ENCODE data around the gene EEF1G.

EEF1G gene

GRCh38 chr11:62573592-62574362 lies at the start of gene EEF1G:
Gene EEF1G, minus strand, starts transcription at chr11:62573891. Its CDS starts 49 bp downstream, at chr11:62573842.
- peak; percentile 100 for DNase-seq

DNA sequence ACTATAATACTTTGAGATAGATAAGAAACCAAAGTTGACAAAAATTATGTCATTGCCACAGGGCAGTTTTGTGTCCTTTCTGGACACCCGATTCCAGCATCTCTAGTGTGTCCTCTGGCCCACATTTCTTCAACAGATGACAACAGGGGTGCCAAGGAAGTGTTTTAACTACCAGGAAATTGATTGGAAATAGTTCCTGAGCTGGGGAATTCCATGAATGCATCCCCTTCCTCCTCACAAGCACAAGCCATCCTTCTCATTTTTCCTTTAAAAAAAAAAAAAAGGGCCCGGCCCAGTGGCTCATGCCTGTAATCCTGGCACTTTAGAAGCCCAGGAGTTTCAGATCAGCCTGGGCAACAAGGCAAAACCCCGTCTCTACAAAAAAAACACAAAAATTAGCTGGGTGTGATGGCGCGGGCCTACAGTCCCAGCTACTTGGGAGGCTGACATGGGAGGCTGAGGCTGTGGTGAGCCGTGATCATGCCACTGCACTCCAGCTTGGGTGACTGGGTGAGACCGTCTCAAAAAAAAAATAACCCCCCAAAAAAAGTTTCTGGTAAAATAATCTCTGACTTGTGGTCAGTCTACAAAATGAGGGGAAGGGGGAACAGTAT lies 48.9 kb upstream of the EEF1G start:
- DNase-seq = no peak

DNA sequence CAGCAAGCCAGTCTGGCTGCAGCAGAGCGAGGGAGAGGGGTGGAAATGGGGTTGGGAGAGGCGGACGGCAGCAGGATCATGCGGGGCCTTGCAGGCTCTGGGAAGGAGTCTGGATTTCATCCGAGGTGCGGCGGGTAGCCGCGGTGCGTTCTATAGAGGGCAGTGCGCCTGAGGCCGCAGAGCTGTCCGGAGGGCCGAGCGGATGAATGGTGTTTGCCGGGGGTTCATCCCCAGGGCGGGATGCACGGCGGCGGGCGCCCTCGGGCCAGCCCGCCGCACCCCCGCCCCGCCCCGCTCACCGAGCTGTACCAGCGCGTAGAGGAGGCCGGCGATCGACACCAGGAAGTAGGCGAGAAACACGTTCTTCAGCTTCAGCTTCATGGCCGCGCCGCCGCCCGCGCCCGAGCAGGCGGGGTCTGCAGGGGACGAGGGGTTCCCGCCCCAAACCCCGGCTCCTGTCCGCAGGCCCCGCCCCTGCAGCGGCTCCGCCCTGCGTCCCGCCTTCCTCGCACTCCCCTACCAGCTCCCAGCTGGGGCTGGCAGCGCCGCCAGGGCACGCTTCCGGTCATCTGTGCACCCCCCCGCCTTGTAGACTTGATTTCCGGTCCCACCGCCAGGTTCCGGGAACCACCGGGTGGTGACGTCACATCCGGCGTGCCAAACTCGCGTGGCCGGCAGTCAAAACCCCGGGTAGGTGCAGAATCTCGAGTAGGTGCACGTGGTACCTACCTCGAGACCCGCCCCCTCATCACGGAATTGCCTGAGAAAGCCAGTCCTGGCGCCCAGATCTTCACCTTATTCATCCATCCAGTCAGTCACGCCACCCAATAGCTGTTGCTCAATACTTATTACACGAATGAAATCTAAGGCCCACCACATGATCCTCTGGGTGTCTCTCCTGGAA lies 48.1 kb upstream of the EEF1G start, which contains the start of gene B3GAT3:
Gene B3GAT3, minus strand, starts transcription at position 420 of the 904 bp plus-strand sequence. Its CDS starts 39 bp downstream, at position 381.
- DNase-seq = peak; percentile 98

DNA sequence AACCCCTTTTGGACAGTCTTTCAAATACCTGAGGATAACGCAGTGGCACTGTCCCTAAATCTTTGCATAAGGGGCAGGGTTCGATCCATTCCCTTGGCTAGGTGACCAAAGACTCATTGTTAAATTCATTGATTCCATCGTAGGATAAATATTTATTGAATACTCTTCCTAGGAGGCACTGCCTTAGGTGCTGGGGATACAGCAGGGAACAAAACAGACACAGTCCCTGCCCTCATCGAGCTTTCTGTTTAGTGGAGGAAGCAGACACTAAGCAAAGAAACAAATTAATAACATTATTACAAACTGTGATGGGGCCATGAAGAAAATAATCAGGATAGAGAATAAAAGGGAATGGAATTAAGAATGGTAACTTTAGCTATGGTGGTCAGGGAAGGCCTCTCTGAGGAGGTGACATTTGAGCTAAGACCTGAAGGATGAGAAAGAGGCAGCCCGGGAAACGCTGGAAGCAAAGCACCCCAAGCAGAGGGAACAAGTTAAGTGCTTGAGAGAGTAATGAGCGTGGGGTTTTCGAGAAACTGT lies 47.4 kb upstream of the EEF1G start:
- no peak for DNase-seq

DNA sequence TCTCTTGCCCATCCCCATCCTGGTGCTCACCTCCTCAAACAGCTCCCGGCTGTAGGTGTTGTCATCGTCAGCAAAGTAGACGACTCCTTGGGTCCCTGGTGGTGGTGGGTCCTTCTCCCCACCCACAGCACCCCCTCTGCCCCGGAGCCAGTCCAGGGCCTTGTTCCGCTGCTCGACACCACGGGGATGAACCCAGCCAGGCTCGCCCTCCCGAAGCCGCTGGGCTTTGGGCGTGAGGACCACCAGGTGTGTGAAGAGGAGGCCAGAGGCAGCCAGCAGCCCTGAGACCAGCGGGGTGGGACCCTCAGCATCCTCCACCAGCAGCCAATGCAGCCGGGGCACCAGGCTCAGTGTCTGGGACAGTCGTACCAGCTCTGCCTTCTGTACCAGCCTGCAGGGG lies 43.3 kb upstream of the EEF1G start:
- DNase-seq = peak; percentile 5

GRCh38 chr11:62615521-62615920 lies 41.8 kb upstream of the EEF1G start:
- no peak for DNase-seq

- DNase-seq = no peak
Measured at GRCh38 chr11:62614275-62614674, 40.6 kb upstream of the EEF1G start.

DNA sequence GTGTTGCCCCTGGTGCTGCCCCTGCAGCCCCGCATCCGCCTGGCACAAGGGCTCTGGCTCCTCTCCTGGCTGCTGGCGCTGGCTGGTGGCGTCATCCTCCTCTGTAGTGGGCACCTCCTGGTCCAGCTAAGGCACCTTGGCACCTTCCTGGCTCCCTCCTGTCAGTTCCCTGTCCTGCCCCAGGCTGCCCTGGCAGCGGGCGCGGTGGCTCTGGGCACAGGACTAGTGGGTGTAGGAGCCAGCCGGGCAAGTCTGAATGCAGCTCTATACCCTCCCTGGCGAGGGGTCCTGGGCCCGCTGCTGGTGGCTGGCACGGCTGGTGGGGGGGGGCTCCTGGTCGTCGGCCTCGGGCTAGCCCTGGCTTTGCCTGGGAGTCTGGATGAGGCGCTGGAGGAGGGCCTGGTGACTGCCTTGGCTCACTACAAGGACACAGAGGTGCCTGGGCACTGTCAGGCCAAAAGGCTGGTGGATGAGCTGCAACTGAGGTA lies 39.6 kb upstream of the EEF1G start:
- DNase-seq = no peak

DNA sequence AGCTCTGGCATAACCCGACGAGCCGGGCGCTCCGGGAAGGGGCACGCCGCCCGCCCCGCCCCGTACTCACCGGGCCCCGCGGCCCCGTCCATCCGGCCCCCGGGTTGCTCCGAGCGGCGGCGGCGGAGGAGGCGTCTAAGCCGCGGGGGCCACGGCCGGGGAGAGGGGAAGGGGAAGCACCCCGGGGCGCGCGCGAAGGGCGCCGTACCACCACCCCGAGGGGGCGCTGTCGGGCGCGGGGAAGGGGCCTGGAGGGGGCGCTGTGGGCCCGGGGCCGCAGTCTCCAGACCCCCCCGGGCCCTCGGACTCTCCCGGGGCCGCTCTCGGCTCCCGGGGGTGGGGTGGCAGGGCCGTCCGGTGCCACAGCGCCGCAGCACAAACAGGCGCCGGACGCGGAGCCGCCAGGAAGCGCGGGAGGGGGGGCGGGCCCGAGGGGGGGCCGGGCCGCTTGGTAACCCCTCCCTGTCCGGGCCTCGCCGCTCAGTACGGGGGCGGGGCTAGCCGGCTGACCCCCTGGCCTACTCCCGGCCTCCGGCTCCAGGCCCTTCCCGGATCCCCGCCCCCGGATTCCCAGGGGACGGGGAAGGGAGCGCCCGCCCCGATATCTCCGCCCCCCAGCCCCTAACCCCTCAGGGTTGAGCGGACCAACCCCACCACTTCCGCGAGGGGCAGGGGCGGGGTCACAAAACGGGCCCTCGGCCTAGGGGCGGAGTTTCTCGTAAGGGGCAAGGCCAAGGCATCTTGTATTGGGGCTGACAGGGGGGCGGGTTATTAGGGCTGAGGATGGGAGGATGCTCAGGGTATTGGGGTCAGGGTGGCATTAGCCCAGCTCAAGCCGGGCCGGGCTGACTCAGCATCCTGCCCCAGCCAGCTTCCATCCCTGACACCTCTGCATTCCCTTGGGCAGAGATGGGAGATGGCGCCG lies 38.9 kb upstream of the EEF1G start, which contains the start of the genes EML3 and ROM1:
Gene EML3, minus strand, starts transcription at position 410 of the 925 bp plus-strand sequence. Its CDS starts 318 bp downstream, at position 92.
Gene ROM1, plus strand, starts transcription at position 892 of the 925 bp plus-strand sequence. Its CDS starts 25 bp downstream, at position 917.
- DNase-seq = peak; percentile 95

DNA sequence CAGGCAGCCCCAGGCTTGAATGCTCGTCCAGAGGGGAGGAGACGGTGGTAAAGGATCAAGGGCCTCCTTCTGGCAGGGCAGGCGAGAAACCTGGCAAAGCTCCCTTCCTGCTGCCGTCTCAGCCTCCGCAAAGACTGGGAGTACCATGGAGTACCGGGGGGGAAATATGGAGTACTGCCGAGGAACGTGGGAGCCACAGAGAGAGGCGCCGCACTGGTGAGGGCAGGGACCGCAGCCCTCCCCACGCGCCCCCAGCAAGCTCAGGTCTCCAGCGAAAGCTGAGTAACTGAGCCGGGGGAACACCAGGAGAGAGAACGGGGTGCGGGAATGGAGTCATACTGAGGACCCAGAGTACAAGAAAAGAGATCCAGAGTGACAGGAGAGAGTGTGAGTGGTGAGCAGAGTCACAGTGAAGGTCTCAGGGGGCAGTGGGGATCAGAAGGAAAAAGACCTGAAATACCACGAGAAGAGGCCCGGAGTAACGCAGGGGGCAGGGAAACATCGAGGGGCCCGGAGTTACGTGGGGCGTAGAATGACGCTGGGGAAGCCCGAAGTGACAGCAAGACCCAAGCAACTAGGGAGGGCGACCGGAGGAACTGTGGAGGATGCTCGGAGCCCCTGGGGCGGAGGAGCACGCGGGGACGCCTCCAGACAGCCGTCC lies 38.1 kb upstream of the EEF1G start:
- peak; percentile 84 for DNase-seq

DNA sequence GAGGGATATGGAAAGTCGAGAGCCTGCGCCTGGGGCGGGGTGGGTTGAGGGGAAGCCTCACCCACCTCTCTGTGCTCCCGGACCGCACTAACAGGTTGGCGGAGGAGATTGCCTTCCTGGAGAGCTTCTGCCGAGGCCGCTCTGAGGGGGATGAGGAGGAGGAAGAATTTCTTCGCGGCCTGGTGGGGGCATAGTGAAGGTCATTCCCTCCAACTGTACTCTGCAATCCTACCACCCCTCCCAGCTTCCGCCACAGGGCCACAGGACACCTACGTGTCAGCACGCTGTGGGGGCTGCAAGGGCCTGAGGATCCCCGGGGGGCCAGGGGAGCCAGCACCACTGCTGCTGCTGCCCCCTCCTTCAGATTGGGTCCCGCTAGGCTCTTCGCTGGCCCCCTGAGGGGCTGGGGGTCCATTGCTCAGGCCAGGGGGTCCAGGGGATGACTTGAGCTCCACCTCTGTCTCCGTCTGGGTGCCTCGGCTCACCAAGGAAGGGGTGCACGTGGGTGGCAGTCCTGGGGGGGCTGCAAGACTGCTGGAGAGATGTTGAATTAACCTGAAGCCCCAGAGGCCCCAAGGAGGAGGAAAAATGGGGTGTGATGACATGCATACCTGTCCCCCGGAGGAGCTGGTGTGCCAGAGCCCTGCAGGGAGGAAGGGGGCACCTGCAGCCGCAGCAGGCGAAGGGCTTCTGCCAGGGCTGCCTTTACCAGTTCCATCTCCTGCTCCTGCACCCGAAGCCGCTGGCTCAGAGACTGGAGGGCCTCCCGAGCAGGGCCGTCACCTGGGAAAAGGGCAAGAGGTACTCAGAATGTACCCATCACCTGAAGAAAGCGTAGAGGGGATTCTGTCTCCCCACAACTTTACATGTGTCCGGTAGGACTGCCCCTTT lies 37.4 kb upstream of the EEF1G start:
- no peak for DNase-seq

- DNase-seq = no peak
Measured at GRCh38 chr11:62610403-62610802, 36.7 kb upstream of the EEF1G start.

DNA sequence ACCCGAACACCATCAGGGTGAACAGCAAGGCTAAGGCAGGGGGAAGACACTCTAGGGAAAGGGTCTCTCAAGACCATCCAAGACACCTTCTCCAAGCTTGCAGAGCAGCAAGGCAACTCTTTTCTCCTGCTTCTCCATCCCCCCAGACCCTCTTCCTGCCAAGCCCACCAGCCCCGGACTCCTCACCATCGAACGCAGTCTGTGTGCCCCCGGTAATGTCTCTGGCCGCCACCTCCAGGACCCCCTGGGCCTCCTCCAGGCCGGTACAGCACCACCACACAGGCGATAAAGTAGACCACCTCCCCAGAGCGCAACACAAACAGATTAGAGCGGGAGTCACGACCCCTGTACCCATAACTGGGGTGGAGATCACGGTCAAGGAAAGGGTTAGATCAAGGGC lies 35.1 kb upstream of the EEF1G start:
- no peak for DNase-seq

DNA sequence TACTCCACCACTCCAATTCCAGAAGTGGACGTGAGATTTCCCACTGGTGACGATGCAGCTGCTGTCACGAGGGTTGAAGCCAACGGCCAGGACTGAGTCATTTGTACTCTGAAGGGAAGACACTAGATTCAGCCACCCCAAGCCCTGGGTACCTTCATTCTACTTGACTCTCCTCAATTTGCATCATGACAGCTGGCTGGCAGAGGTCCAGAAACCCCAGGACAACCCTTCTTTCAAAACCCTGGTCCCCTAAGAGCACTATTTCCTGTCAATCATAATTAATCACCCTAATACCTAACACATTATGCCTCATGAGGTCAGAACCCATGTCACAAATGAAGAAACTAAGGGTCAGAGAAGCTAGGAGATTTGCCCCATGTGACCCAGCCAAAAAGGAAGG lies 34.0 kb upstream of the EEF1G start:
- no peak for DNase-seq

DNA sequence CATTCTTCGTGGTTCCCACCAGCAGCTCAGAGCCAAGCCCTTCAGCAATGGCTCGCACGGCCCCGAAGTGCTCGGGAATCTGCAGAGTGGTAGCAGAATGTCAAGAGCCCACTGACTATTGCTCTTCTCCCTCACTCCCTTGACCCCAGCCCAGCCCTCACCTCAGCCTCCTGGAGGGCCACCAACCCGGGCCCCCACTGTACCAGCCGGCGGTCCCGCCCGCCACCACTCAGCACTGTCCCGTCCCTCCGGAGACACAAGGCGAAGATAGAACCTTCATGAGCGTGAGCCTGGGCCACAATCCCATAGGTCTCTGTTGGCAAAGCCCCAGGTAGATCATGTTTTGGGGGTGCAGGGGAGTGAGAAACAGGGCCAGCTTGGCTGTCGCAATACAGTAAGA lies 32.2 kb upstream of the EEF1G start:
- DNase-seq = peak; percentile 25

GRCh38 chr11:62605467-62605866 lies 31.8 kb upstream of the EEF1G start:
- peak; percentile 19 for DNase-seq

DNA sequence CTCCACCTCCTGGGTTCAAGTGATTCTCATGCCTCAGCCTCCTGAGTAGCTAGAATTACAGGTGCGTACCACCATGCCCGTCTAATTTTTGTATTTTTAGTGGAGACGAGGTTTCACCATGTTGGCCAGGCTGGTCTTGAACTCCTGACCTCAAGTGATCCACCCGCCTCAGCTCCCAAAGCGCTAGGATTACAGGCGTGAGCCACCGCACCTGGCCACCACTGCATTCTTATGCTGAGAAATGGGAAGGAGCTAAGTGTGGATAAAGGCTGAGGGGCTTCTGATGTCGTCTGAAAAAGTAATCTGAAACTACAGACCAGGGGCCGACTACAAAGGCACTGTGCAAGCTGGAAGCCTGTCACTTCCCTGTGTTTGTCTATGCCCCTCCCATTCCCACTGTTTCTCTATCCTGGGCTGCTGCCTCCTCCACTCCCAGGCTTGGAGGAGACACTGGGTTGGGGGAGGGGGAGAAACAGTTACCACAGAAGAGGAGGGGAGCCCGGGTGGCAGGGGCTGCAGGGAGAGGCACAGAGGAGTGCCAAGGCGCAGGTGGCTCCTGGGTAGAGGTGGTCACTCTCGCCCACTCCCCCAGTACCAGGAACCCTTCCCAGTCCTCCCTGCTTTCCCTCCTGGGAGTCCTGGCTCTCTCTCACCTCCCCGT lies 30.9 kb upstream of the EEF1G start:
- DNase-seq = peak; percentile 44

DNA sequence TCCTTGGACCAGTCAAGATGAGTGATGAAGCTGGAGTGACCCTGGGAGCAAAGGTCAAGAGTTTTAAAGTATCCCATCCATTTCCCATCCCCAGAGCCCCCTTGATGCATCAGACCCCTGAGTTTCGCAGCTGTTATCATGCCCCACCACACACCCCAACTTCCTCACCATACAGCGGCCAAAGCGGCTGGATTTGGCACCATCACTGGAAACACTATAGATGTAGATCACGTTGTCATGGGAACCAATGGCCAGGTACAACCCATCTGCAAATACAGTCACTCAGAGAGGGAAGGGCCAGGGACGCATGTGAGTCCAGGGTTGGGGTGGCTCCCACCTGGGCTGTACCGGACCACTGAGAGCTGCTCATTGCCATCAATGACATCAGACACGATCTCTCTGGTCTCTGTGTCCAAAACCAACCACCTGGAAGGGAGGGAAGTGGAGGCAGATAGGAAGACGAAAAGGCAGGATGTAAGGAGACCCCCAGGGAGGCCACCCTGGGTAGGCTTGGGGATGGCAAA lies 30.1 kb upstream of the EEF1G start:
- DNase-seq = peak; percentile 46

DNA sequence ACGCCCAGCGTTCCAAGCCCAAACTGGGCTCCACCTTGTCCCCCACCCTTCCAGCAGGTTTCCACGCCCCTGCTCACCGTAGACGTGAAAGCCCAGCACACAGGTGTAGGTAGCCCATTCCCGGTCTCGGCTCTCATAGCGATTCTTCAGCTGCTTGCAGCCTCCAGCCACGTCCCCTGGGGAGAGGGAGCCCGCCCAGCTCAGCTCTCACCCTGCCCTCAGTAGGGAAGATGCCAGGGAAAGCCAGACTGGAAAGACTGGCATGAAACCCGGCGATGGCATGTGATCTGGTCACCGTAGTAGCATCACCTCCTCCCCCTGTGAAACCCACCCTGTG lies 29.3 kb upstream of the EEF1G start:
- DNase-seq = peak; percentile 34

Measured in left hindlimb (tissue), 1 donor.